GM18520 (cell line): Measurements from ENCODE around the gene RAB40C.

ENCODE experiments used
- ATAC-seq: cut with Tn5 transposase; IDR thresholded peaks from one replicate; pipeline ENCODE4 v1.9.1; 2021; ENCODE audit not compliant: unreplicated experiment

RAB40C gene

DNA sequence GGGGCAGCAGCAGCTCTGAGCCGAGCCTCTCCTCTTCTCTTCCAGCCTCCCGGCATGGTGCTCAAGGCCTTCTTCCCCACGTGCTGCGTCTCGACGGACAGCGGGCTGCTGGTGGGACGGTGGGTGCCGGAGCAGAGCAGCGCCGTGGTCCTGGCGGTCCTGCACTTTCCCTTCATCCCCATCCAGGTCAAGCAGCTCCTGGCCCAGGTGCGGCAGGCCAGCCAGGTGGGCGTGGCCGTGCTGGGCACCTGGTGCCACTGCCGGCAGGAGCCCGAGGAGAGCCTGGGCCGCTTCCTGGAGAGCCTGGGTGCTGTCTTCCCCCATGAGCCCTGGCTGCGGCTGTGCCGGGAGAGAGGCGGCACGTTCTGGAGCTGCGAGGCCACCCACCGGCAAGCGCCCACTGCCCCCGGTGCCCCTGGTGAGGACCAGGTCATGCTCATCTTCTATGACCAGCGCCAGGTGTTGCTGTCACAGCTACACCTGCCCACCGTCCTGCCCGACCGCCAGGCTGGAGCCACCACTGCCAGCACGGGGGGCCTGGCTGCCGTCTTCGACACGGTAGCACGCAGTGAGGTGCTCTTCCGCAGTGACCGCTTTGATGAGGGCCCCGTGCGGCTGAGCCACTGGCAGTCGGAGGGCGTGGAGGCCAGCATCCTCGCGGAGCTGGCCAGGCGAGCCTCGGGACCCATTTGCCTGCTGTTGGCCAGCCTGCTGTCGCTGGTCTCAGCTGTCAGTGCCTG, 15.7 kb upstream of the RAB40C start:
- ATAC-seq = no peak

GRCh38 chr16:575354-576196, 14.3 kb upstream of the RAB40C start:
- no peak for ATAC-seq

DNA sequence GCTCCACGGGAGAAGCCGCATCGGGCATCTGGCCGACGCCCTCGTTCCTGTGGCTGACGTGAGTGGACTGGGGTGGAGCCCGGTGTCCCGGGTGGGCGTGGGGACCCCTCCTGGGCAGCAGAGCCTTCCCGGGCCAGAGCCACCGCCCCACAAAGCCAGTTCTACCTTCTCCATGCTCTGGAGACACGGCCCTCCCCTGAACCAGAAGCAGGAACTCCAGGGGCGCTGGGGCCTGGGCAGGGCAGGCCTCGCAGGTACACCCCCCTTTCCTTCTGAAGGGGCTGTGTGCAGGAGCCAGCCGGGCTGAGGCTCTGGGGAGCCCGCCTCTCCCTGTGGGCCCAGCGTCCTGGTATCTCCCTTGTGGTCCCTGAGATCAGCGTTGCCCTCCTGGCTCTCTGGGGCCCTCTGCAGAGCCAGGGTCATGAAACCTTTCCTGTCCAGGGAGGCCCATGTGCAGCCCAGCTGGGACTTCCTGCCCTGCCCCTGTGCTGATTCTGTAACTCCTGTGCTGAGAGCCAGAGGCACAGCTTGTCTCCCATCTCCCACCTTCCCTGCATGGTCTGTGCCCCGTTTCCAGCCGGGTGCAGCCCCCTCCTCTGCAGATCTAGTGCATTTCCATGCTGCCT, 13.6 kb upstream of the RAB40C start:
- no peak for ATAC-seq

DNA sequence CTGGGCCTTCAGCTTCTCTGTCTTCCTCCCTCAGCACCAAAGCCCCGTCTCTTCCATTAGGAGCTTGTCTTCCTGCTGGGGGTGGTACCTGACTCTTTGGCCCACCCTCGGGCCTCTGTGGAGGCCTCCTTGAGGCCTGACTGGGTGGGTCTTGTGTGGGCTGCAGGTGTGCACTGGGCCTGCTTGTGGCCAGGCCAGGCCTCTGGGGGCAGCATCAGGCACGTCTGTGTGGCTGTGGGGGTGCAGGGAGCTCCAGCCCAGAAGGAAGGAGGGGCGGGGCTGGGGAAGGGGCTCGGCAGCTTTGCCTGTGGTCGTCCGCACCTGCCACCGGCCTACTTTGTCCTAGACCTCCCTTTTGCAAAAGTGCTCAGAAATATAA, 13.1 kb upstream of the RAB40C start:
- ATAC-seq = no peak

DNA sequence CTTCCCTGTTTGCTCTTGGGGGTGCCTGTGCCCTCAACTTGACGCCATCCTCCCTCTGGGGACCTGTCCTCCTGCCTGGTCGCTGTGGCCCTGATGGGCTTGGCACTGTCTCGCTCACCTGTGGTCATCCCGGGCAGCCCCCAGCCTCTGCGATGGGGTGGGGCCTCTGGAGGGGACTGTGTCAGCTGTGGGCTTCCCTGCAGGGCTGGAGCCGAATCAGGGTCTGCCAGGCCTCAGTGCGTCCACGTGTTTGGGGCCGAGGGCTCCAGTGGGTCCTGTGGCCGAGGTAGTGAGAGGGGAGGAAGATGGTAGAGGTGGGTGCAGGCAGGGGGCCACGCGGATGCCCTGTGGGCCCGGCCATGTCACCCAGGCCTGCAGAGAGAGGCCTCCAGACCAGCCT, 12.1 kb upstream of the RAB40C start:
- ATAC-seq = no peak

GRCh38 chr16:578232-578869, 11.5 kb upstream of the RAB40C start:
- ATAC-seq = no peak

- ATAC-seq = no peak
Measured at GRCh38 chr16:578870-579405, 10.9 kb upstream of the RAB40C start.

DNA sequence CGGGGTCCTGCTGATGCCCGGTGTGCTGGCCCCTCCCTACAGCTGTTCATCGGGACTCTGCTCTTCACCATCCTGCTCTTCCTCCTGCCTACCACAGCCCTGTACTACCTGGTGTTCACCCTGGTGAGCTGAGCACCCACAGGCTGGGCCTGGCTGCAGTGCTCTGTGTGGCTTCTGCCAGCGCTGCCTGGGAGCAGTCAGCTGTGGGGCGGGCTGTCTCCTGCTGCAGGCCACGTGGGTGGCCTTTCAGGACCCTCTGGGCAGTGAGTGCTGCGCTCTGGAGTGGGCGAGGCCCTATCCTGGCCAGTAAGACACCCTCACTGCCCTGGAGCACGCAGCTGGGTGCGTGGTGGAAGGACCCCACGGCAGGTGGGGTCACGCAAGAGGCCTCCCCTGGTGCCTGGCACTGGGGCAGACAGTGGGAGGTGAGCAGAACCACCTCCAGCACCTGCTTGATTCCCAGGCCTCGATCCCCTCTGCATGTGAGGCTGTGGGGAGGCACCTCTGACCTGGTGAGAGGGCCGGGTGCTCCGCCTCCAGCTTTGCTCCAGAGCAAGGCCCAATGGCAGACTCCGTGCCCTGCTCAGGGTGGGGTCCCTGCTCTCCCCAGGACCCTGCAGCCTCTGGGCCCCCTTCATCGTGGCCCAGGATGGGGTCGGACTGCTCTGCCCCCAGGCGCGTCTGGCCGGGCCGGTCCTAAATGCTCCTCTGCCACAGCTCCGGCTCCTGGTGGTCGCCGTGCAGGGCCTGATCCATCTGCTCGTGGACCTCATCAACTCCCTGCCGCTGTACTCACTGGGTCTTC, 9.5 kb upstream of the RAB40C start:
- ATAC-seq = no peak

DNA sequence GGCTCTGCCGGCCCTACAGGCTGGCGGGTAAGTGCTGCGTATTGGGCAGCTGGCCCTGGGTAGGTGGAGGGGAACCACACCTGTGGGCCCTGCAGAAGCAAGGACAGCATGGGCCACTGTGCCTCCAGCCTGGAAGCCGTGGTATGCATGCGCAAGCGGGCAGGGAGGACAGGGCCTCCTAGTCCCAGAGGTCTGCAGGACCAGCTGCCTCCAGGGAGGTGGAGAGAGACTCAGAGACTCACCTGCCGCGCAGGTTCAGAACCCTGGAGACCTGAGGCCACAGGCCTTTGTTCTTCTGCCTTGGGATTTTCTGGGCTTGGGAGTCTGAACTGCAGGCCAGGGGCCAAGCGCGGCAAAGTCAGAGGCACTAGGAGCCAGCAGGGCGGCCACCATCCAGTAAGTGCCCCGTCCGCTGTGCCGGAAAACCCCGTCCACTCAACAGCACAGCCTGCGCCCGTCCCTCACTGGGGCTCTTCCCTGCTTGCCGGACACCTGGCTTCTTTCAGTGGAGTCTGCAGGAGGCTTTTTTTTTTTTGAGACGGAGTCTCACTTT, 8.8 kb upstream of the RAB40C start:
- no peak for ATAC-seq

- no peak for ATAC-seq
Measured at GRCh38 chr16:582218-582613, 7.7 kb upstream of the RAB40C start.

DNA sequence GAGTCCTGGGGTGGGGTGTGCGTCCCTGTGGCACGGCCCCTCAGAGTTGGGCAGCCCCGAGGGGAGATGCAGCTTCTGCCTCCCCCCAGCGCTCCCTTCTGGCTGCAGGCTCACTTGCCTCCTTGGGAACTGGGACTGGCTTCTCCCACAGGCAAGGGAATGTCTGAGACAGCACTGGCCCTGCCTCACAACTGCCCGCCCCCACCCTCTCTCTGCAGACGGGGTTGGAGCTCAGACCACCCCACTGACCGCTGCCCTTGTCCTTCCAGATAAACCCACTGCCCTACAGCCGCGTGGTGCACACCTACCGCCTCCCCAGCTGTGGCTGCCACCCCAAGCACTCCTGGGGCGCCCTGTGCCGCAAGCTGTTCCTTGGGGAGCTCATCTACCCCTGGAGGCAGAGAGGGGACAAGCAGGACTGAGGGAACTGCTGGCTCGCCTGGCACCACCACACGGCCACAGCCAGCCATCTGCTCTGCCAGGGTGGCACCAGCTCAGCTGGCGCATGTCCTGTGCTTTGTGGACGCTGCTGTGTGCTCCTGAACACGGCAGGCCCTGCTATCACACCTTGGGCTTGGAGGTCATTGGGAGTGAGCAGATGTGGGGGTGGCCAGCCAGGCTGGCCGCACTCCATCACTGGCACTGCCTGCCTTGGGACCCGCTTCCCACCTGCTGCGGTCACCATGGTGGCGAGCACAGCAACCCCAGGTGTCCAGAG, 7.1 kb upstream of the RAB40C start:
- ATAC-seq = no peak

DNA sequence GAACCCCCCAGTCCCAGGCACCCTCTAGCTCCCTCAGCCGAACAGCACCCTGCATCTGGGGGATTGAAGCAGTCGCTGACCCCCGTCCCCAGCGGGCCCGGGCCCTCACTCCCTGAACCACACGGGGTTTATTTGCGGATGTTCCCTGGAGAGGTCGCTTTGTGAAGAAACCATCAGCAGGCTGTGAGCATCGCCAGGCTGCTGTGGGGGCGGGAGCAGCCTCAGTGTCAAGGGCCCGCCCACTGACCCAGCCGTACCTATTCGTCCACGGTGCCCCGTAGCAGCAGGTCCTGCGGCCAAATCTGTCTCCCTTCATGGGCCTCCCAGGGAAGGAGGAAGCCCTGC, 6.4 kb upstream of the RAB40C start:
- ATAC-seq = no peak

- no peak for ATAC-seq
Measured at GRCh38 chr16:583815-584591, 5.9 kb upstream of the RAB40C start.

GRCh38 chr16:585351-585750, 4.5 kb upstream of the RAB40C start:
- ATAC-seq = no peak

- ATAC-seq = no peak
Measured at GRCh38 chr16:586047-586644, 3.7 kb upstream of the RAB40C start.

DNA sequence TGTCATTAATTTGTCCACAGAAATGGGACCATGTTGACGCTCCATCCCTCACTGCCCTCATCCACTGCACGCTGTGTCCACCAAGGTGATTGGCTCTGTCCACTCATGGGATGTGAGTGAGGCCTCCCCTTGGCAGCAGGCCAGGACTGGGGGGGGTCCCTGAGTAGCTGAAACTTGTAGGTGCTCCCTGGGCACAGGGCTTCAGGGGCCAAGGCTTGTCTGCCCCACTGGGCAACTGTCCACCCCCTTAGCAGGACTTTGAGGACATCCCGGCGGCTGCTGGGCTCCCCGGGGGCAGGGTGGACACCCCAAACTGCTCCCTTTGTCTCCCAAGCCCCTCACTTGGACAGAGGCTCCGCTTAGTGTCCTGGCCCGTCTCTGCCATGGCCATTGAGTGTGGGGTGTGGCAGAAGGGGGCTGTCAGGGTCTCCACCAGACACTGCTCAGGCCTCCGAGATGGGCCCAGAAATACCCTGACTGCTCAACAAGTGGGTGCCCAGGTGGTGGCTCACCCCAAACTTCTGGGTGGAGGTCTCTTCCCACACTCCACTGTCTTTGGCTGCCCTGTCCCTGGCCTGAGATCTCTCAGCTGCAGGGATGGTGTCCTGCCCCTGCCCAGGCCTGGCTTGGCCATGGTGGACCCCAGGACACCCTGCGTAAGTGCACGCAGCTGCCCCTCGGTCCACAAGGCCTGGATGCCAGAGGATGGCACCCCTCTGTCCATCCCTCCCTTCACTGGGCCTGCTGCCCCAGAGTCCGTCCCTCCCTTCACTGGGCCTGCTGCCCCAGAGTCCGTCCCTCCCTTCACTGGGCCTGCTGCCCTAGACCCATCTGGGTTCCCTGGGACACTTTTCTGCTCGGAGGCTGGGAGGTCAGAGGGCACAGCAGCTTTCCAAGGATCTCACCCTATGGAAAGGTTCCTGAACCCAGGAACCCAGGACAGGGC, 2.9 kb upstream of the RAB40C start:
- no peak for ATAC-seq

DNA sequence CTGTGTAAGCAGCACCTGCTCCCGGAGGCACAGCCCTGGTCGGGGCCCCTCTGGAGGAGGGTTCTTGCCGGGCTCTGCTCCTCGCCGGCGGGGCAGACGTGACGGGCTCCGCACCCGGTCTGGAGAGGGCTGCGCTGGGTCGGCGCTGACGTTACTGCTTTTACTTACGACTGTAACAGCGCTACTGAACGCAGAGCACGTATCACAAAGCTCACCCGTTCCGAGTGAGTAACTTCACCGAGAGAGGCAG, 1.3 kb upstream of the RAB40C start:
- peak; percentile 6 for ATAC-seq
